ENCODE results near the gene ATP6V1C2. TPM values are rescaled to one million over a fixed set of nuclear protein-coding genes. Genes with fewer than 3 reads are reported as not detected.

Gene ATP6V1C2
- total RNA-seq, 3 donors from 2014 or later (not counting 1 experiment from before 2014, with no cell fraction given): 0.92 TPM; not detected in 2

GRCh38 chr2:10709290-10709939 is 12.0 kb upstream of the ATP6V1C2 start:
- 36% methylated on average over 7 of the region's 7 CpGs for WGBS (ENCODE audit: insufficient coverage)
- peaks cover 29 to 31% of the 10 kb centered on the region in 2 donors for H3K27me3 Mint-ChIP-seq (ENCODE audit: low read depth in 2 of 2)
- no peak overlapping the region for H3K27ac Mint-ChIP-seq
- H3K36me3 Mint-ChIP-seq: no peaks in the 10 kb centered on the region
- Histone ChIP-seq H3K4me3 (ENCODE audit: low read length) (no peak overlapping the region), H3K9me3 (ENCODE audit: control insufficient read depth, insufficient read depth, low read length) (no peaks in the 10 kb centered on the region), H3K27ac (ENCODE audit: low read length) (no peak overlapping the region), H3K27me3 (ENCODE audit: control insufficient read depth, insufficient read depth, low read length) (no peaks in the 10 kb centered on the region), H3K4me1 (ENCODE audit: control insufficient read depth, insufficient read depth, low read length) (no peaks in the 10 kb centered on the region), H3K36me3 (ENCODE audit: control insufficient read depth, insufficient read depth, low read length) (no peaks in the 10 kb centered on the region)
- intact Hi-C loops (cut with micrococcal nuclease): no loop called here
- DNase-seq: no peak
- H3K9me3 Mint-ChIP-seq: no peaks in the 10 kb centered on the region
- no peak for ATAC-seq
- H3K4me1 Mint-ChIP-seq: peaks cover 0 to 5% of the 10 kb centered on the region in 2 donors
- no peak overlapping the region for H3K4me3 Mint-ChIP-seq
- TF ChIP-seq CTCF (IDR thresholded peaks at IDR 0.05): no peak

- Histone ChIP-seq H3K4me1 (ENCODE audit: control insufficient read depth, insufficient read depth, low read length) (no peaks in the 10 kb centered on the region), H3K9me3 (ENCODE audit: control insufficient read depth, insufficient read depth, low read length) (no peaks in the 10 kb centered on the region), H3K27me3 (ENCODE audit: control insufficient read depth, insufficient read depth, low read length) (peaks cover 2% of the 10 kb centered on the region), H3K36me3 (ENCODE audit: control insufficient read depth, insufficient read depth, low read length) (no peaks in the 10 kb centered on the region), H3K27ac (ENCODE audit: low read length) (no peak overlapping the region), H3K4me3 (ENCODE audit: low read length) (no peak overlapping the region)
- DNase-seq (no peak), ATAC-seq (peak in 1 of 3 donors; percentile 46)
- Mint-ChIP-seq H3K4me3 (no peak overlapping the region), H3K27ac (no peak overlapping the region), H3K27me3 (ENCODE audit: low read depth in 2 of 2) (peaks cover 40 to 44% of the 10 kb centered on the region in 2 donors), H3K4me1 (peaks cover 0 to 5% of the 10 kb centered on the region in 2 donors), H3K9me3 (no peaks in the 10 kb centered on the region), H3K36me3 (no peaks in the 10 kb centered on the region)
- 32% methylated on average over 10 of the region's 10 CpGs for WGBS (ENCODE audit: insufficient coverage)
- TF ChIP-seq CTCF (IDR thresholded peaks at IDR 0.05): no peak
- intact Hi-C loops (cut with micrococcal nuclease): no loop called here
Observed at GRCh38 chr2:10712185-10712809, 9.1 kb upstream of the ATP6V1C2 start.

- no peaks in the 10 kb centered on the region for H3K9me3 ChIP-seq (ENCODE audit: control insufficient read depth, insufficient read depth, low read length)
- intact Hi-C loops (cut with micrococcal nuclease): no loop called here
- ATAC-seq (no peak), DNase-seq (no peak)
- H3K27ac Mint-ChIP-seq: no peak overlapping the region
- H3K27me3 Mint-ChIP-seq (ENCODE audit: low read depth in 2 of 2): peaks cover 41 to 56% of the 10 kb centered on the region in 2 donors
- H3K4me3 Mint-ChIP-seq: no peak overlapping the region
- no peak for TF ChIP-seq CTCF (IDR thresholded peaks at IDR 0.05)
- no peaks in the 10 kb centered on the region for H3K9me3 Mint-ChIP-seq
- H3K4me3 ChIP-seq (ENCODE audit: low read length): no peak overlapping the region
- H3K36me3 Mint-ChIP-seq: no peaks in the 10 kb centered on the region
- H3K27ac ChIP-seq (ENCODE audit: low read length): no peak overlapping the region
- peaks cover 4% of the 10 kb centered on the region for H3K27me3 ChIP-seq (ENCODE audit: control insufficient read depth, insufficient read depth, low read length)
- no peaks in the 10 kb centered on the region for H3K4me1 ChIP-seq (ENCODE audit: control insufficient read depth, insufficient read depth, low read length)
- peaks cover 0 to 5% of the 10 kb centered on the region in 2 donors for H3K4me1 Mint-ChIP-seq
- 39% methylated on average over 2 of the region's 2 CpGs for WGBS (ENCODE audit: insufficient coverage)
- no peaks in the 10 kb centered on the region for H3K36me3 ChIP-seq (ENCODE audit: control insufficient read depth, insufficient read depth, low read length)
Observed at GRCh38 chr2:10716581-10716980, 4.8 kb upstream of the ATP6V1C2 start.

Data from natural killer cell (primary cell).